GM21423 (cell line): Measurements from ENCODE around the gene KRT13.
"Not testable (repeated sequence)": the region's sequence is repeated elsewhere in the genome, so short reads cannot be mapped to it uniquely, and the experiment has no call there.

ENCODE experiments used
- ATAC-seq: cut with Tn5 transposase; IDR thresholded peaks from one replicate; pipeline ENCODE4 v1.9.1; 2021; ENCODE audit warnings: mild to moderate bottlenecking, moderate library complexity; ENCODE audit not compliant: unreplicated experiment

Gene KRT13

GRCh38 chr17:41505007-41505808, at the start of gene KRT13:
KRT13 (minus strand) TSS chr17:41505612; CDS start chr17:41505550, 62 bp downstream.
- no peak for ATAC-seq

DNA sequence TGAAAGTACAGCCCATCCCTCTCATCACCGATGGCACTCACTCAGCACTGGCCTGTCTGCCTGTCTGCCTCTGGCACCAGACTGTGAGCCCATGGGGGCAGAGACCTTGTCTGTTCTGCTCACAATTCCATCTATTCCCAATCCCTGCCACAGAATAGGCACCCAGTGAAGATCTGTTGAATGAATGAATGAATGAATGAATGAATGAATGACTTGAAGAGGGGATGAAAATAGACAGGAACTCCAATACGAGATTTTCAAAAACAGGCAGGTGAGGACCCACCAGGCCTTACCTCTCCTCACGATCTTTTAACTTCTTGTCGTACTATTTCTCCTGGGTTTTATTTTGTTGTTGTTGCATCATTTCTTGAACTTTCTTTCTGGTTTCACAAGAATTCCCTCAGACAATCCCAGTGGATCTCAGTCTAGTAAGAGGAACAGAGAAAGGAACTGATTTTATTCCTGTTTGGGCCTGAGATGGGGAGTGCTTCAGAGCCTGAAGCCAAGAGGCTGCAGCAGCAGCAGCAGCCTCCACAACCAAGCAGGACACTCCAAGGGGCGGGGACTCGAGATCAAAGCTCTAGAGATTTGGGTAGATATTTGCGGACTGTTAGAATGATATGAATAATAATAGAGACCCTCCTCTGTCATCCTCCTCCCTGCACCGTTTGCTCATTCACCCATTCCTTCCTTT, 48.7 kb upstream of the KRT13 start:
- ATAC-seq, result no peak

GRCh38 chr17:41553176-41553575, 47.8 kb upstream of the KRT13 start:
- ATAC-seq, result no peak

GRCh38 chr17:41552455-41552854, 47.0 kb upstream of the KRT13 start:
- ATAC-seq, result no peak

DNA sequence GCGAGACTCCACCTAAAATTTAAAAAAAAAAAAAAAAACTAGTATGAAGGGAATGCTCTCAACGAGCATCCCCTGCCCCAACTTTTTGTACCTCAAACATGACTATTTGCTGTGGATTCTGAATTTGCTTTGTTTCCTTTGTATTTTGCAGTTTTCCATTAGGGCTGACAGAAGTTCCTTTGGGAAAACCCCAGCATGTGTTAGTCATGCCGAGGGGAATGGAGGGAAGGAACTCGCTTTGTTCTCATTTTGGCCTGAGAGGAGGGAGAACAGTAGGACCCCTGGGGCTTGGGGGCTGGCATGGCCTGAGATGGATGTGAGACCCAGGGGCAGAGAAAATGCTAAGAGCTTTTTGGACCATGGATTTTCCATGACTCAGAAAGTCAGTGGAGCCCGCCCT, 46.0 kb upstream of the KRT13 start:
- ATAC-seq, result no peak

DNA sequence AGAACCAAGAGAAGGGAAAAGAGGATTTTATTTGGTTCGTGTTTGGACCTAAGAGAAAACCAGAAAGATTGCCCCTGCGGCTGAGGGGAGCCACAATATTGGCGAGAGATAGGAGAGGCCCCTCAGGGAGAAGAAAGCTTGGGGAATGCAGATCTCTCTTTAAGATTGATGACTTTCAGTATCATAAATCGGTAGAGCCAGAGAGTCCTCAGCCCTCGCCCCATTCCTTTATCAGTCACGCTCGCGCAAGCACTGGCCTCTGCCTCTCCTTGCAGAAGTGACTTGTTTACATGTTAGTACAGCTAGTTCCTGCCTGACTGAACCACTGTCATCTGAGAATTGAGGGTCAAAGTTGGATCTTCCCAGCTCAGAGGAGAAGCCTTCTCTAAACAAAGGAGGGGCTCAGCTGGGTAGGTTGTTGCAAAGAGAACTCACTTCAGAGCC, 44.2 kb upstream of the KRT13 start:
- no peak for ATAC-seq

DNA sequence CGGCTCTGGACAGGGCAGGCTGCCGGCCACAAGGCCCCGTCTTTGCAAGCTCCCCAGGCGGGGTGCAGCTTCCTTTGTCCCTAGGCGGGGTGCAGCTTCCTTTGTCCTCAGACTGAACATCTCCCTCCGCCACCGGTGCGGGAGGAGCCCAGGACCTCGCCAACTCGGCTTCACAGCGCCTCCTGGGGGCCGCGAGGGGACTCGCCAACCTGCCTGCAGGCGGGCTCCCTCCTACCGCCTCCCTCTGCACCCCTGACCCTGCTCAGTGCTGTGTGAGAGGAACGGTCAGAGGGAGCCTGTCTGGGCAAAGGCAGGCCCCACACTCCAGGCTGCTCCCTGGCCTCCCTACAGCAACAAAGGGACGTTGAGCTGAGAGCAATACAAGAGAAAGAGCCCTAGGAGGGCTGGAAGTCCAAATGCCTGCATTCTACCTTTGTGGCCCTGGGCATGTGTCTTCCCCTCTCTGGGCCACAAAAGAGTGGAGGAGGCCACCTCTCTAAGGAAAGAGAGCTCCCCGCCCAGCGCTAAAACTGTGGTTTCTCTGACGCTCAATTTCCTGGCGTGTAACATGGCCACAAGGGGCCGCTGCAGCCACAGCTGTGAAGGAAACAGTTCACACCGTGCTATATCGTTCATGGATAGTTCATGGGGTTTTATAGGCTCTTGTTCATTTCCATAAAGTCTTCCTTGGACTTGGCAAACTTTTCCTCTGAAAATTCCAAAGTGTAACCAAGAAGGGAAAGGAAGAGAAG, 43.6 kb upstream of the KRT13 start:
- no peak for ATAC-seq

DNA sequence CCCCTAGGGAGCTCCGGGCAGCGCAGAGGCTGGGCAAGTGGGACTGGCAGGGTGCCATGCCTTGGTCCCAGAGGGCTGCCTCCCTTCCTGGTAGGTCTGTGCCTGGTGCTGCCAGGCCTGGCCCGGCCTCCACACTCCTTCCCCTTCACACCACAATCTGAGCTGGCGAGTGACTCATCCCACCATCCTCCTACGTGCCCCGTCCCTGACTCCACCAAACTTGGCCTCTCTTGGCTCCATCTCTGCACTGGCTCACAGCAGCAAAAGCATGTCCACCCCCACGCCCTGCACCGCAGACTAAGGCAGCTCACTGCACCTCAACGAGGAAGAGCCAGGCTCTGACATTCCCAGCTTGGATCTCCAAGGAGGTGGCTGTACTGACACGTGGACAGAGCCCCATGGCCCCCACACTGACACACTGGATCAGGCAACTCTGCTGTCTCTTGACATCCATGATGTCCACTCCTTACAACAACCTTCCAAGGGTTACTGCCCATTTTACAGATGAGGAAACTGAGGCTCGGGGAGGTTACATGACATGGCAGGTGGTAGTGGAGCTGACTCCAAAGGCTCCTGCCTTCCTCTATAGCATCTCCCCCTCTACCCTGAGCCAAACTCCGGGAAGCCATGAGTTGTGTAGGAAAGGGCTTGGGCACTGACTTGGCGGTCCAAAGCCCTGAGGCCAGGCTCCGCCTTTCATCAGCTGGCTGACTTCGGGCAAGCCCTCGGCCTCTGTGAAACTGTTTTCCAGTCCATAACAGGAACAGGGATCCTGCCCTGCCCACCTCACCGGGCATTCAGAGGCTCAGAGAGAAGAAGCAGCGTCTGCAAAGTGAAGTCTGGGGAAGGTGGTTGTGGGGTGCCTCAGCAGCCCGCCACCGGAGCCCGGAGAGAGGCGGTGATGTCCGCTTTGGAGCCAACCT, 42.8 kb upstream of the KRT13 start:
- no peak for ATAC-seq

GRCh38 chr17:41547378-41547841, 42.0 kb upstream of the KRT13 start:
- ATAC-seq, result no peak

DNA sequence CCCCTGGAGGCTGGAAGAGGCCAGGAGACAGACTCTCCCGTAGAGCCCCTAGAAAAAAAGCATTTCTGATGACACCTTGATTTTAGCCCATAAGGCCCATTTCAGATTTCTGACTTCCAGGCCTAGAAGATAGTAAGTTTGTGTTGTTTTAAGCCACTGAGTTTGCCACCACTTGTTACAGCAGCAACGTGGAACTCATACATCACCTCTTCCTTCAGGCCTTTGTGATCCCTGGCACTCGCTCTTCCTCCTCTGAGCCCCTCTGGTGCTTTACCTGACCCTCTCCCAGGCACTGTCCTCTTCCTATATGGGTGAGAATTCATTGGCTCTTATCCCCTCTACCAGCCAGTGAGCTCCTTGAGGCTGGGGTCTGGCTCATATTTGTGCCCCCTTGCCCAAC, 41.4 kb upstream of the KRT13 start:
- ATAC-seq, result no peak

DNA sequence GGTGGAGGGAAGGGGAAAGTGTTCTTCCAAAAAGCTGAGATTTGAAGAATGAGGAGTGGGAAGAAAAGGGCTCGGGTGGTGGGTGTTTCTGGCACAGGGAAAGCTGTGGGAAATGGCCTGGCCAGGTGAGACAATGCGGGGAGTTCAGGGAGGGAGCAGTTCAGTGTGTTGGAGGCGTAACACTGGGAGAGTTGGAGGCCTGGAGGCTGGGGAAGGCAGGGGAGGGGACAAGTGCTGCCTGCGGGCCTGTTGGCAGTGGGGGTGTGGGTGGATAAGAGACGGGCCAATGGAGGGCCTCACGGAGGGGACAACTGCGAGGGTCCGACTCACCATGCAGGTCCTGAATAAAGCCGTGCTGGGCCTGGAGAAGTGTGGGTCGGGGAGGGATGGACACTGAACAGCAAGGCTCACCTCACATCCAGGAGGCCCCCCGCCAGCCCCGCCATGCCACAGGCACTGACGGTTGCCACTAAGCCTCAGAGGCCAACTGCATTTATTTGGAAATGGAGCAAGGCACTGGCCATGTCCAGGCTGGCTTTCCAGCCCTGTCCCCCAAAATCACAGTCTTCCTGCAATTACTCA, 40.5 kb upstream of the KRT13 start:
- no peak for ATAC-seq

GRCh38 chr17:41544935-41545334, 39.5 kb upstream of the KRT13 start:
- ATAC-seq, result no peak

- no peak for ATAC-seq
These were observed 39.1 kb upstream of the KRT13 start for GRCh38 chr17:41544491-41544892.

DNA sequence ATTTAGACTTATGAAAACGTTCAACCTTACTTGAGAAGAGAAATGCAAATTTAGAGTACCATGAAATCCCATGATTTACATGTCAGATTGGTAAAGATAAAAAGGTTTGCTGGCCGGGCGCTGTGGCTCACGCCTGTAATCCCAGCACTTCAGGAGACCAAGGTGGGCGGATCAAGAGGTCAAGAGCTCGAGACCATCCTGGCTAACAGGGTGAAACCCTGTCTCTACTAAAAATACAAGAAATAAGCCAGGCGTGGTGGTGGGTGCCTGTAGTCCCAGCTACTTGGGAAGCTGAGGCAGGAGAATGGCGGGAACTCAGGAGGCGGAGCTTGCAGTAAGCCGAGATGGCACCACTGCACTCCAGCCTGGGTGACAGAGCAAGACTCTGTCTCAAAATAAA, 37.4 kb upstream of the KRT13 start:
- not testable (repeated sequence) for ATAC-seq

DNA sequence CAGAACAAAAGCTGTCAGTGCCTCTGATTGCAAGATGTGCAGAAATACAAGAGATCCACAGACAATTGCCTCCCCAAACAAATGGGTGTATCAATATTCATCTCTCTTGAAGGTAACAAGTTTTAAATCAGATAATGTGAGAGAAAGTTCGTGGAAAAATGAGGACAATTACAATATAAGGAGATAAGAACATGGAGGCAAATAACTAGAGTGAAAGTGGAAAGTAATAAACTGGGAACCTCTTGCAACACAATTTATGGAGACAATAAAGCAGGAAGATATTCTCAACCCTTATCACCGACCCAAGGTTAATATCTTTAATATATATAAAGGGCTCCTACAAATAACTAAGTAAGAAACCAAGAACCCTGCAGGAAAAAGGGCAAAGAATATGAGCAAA, 36.9 kb upstream of the KRT13 start:
- ATAC-seq, result no peak

DNA sequence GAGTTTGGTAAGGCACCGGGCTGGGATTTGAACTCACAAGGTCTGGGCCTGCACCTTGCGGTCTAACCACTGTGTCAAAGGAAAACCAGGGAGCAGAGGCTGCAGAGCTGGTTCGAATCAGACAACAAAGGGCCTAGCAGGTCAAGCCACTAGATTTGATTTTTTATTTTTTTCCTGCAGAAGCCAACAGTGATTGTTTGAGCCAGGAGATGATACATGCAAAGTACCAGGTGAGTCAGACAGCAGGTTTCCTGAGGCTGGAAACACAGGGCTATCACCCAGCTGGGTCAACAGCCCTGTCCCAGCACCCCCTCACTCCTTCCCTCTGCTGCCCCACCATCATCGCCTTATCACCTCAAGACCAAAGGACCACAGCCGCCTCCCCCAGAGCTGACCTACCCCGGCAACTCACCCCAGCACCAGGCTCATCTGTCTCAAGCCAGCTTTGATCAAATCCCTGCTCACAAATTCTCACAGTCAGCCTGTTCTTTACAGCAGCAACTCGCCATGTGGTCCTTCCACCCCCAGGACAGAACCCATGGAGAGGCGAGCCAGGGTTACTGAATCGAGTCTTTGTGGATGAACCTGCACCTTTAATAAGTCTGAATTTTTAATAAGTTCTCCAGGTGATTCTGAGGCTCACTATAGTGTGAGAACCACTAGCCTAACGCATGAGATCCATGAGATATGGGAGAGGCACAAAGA, 35.7 kb upstream of the KRT13 start:
- no peak for ATAC-seq

DNA sequence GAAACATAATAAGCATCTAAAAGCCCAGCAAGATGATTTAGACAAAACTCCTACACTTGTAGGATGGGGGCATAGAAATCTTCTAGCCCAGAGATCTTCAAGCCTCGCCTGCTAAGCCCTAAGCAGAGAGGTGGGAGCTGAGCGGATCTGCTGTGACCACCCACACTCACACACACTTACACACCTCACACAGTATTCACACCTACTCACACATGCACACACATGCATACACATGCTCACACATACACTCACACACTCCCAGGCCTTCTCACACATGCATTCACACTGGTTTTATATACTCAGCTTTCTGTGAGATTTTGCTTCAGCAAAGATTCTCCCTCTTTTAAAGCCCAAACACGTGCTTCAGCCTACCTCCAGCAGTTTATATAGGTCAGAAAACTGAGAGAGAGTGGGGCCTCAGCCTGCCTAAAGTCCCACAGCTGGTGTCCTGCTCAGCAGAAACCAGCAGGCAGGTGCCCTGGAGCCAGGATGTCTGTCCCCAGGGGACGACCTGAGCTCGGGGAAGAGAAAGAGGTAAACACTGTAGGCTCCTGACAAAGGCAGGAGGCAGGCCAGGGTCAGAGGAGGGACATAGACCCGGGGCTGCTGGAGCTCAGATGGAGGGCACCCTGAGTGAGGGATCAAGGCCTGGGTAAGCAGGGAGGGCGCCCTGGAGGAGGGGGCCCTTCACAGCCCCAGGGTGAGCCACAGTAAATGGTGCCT, 34.7 kb upstream of the KRT13 start:
- ATAC-seq, result no peak

DNA sequence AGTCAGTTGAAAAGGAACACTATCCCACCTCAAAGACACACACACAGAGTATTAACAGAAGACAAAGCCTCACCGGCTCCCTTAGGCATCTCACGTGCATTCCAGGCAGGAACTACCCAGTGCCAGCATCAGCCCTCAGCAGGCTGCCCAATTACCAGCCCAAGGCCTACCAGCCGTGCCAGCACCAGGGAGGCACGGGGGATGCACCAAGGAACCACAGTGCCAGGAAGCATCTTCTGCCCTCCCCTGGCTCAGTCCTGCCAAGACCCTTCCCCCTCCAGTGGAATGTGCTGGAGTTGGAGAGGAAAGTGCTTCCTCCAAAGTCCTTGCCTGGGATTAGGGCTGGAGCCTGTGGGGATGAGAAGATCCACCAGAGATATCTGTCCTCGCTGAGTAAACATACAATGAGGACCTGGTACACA, 33.7 kb upstream of the KRT13 start:
- ATAC-seq, result no peak

DNA sequence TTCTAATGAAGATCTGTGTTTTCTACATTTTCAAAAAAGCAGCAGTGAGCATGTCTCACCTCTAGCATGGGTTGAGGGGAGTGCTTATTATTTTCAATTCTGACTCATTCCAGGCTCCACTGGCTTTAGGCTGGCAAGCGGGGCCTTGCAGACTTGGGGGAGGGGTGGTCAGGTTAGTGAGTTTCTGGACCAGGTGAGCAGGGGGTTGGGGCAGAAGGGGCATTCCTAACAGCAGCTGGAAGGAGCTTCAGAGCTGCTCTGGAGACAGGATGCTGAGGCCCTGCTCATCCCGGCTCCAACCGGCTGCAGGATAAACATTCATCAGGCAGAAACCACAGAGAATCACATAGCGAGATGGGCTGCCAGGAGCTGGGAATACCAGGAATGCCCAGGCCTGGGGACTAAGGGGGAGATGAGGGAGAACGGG, 33.2 kb upstream of the KRT13 start:
- no peak for ATAC-seq
